ENCODE measurements around the gene ZNF281. TPM values are rescaled to one million over a fixed set of nuclear protein-coding genes. Genes with fewer than 3 reads are reported as not detected.
"Not testable (repeated sequence)": the region's sequence is repeated elsewhere in the genome, so short reads cannot be mapped to it uniquely, and the experiment has no call there.

ZNF281 gene
- total RNA-seq, 1 donor from 2014 or later = 15.1 TPM

DNA sequence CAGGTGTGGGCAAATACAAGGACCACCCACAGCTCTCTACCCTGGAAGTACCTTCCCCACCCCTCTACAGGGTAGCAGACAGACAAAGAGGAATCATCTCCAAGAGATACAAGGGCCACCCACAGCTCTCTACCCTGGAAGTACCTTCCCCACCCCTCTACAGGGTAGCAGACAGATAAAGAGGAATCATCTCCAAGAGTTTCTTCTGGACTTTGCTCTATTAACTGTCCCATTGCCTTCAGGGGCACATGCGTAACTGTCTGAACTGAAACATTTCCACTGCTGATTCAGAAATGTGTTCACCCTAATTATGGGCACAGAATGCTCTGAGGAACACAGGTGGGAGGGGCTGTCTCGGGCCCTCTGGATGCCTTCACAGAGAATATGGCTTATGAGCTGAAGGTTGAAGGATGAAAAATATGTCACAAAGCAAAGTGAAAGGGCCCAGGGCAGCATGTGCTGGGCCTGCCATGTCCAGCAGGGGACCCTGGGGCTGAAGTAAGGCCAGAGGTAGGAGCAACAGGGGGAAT lies 43.9 kb downstream of the ZNF281 start:
- intact Hi-C loops (cut with micrococcal nuclease) = no loop called here

DNA sequence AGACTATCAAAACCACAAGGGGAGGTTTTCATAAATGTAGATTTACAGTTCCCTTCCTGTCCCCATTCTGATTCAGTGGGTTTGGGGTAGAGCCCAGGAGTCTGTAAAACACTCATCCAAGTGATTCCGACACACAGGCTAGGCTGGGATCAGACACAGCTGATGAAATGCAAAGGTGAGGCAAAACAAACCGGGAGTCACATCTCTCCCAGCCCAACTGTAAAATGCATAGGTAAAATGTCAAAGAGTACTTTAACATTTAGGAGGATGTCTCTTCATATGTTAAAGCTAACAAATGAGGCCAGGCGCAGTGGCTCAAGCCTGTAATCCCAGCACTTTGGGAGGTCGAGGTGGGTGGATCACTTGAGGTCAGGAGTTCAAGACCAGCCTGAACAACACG lies 45.0 kb downstream of the ZNF281 start:
- intact Hi-C loops (cut with micrococcal nuclease) = no loop called here

DNA sequence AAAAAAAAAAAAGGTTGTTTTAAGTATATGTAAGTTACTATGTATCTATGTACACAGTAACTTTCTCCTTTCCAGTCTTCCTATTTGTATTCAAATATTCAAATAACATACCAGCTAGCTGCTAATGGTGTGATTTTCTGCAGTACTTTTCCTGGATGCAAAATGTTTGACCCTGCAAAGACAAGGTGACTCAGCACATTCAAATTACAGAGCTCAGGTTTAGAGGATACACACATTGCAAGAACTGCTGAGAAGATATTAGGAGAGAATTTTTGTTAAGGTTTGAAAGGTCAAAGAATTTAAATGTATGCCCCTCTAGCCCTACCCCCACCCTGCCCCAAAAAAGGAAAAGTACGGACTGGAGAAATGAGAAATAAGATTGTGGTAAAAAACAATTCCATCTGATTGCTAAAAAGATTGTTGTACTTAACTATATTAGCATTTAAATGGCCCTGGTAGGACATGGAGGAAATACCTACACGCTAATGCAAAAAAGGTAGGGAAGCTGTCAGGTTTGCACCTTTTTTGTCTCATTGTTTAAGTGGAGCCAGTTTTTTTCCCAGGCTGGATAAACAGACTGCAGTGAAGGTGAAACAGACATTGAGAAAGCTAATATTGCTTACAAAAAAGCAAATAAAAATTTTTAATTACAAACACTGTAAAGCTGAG lies 45.6 kb downstream of the ZNF281 start:
- intact Hi-C loops (cut with micrococcal nuclease) = no loop called here

- intact Hi-C loops (cut with micrococcal nuclease) = no loop called here
These were observed 46.4 kb downstream of the ZNF281 start for GRCh38 chr1:200363264-200363933.

- intact Hi-C loops (cut with micrococcal nuclease) = no loop called here
These were observed 47.4 kb downstream of the ZNF281 start for GRCh38 chr1:200362421-200362820.

DNA sequence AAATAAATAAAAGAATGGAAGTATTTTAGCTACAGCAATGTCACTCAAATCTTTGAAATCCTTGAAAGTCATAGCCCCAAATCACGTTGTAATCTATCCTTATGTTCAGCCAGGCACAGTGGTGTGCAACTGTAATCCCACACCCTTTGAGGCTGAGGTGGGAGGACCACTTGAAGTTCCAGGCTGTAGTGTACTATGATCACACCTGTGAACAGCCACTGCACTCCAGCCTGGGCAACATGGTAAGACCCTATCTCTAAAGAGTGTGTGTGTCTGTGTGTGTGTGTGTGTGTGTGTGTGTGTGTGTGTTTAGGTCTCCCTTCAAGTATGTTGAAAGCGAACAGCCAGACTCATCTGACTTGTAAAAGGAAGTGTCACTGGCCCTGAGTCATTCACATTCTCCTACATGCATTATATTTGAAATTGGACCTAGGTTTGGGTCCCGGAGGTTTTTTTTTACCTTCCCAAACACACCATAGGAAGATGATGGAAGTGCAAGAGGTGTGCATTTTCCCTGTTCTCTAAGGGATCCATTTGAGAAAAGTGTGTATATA lies 50.1 kb downstream of the ZNF281 start:
- intact Hi-C loops (cut with micrococcal nuclease) = no loop called here

DNA sequence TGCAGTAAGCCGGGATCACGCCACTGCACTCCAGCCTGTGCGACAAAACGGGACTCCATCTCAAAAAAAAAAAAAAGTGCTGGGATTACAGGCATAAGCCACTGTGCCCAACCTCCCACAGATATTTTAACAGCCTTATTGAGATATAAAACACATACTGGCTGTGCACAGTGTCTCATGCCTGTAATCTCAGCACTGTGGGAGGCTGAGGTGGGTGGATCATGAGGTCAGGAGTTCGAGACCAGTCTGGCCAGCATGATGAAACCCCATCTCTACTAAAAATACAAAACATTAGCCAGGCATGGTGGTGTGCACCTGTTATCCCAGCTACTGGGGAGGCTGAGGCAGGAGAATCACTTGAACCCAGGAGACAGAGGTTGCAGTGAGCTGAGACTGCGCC lies 51.9 kb downstream of the ZNF281 start:
- intact Hi-C loops (cut with micrococcal nuclease) = not testable (repeated sequence)

GRCh38 chr1:200355801-200356200 lies 54.0 kb downstream of the ZNF281 start:
- intact Hi-C loops (cut with micrococcal nuclease) = no loop called here

Other genes starting within 250 kb of the ZNF281 start
- gene KIF14, start 210.7 kb upstream of the ZNF281 start, total RNA-seq = 22.1 and 24.4 TPM in 2 replicates